SH-SY5Y (cell line): ENCODE measurements around the gene GASK1A.

Source experiments
- GATA2 ChIP-seq: IDR thresholded peaks from 2 replicates; pipeline ENCODE4 v1.6.1; 2011; ENCODE audit warnings: mild to moderate bottlenecking, low read depth, low read length
- GATA3 ChIP-seq: IDR thresholded peaks from 2 replicates; pipeline ENCODE4 v1.6.1; 2011; ENCODE audit warnings: low read depth, mild to moderate bottlenecking, low read length, moderate library complexity

DNA sequence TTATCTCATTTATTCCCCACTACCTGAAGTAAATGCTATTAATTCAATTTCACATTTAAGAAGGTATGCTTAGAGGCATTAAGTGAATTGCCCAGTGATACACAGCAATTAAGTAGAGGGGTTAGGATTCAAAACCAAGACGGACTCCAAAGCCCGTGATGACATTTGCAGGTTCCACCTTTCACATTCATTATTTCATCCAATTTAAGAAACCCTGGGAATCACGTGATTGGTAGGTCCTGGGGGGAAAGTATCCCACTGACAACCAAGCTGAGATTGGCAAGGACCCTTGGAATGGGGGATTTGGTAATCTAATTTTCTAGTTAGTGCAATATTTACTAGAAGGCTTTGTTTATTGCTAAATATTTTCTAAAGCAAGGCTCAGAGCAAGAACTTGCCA, 124.9 kb downstream of the GASK1A start:
- TF ChIP-seq GATA2 (no peak), GATA3 (no peak)
